Spleen (tissue), 7 donors: ENCODE data around the gene MAP7D2.

ENCODE experiments used
- POLR2AphosphoS5 ChIP-seq, 3 donors: sonication (generic); formaldehyde crosslinking; IDR thresholded peaks; one replicate each; pipeline ENCODE4 v1.5.1; 2017; ENCODE audit warnings: antibody characterized with exemption in 3 of 3
- TF ChIP-seq, protein P1 (sequence below), 11 experiments: fragments of 200-600 bp in 7 of 11; fragments of 450-650 bp in 4 of 11; sonication (generic) in 4 of 11; IDR thresholded peaks in 8 of 11; conservative IDR thresholded peaks in 3 of 11; 1 replicate in 7 of 11; 2 replicates in 4 of 11; pipeline versions ENCODE4 v1.4.0 to v1.8.0; 2016 to 2021; ENCODE audit warnings: antibody characterized with exemption in 11 of 11, inconsistent platforms in 4 of 11, mild to moderate bottlenecking in 1 of 11
- donor health status: DM: no; HTN: no; CAD: no; lungs with moderate emphysema.
- donor health status: DM: no; HTN: no; CAD: no.
- donor health status: DM: no; HTN: no; CAD: no.

DNA sequence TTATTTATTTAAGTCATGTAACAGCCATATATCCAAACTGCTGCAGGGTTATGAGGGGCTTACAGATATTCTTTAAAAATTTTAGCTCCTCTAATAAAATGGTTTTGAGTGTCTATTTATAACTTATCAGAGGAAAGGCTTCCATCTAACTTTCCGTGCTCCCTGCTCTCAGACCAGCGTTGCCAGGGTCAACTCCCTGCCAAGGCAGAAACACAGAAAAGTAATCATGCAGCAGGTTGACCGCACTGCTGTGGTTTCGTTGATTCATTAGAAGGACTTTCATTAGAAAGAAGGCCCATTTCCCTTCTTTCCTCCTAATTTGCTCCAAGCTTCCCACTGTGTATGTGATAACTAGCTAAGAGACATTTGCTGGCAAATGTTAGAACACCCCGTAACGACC is 159.8 kb downstream of the MAP7D2 start:
- TF ChIP-seq, protein P1, sequence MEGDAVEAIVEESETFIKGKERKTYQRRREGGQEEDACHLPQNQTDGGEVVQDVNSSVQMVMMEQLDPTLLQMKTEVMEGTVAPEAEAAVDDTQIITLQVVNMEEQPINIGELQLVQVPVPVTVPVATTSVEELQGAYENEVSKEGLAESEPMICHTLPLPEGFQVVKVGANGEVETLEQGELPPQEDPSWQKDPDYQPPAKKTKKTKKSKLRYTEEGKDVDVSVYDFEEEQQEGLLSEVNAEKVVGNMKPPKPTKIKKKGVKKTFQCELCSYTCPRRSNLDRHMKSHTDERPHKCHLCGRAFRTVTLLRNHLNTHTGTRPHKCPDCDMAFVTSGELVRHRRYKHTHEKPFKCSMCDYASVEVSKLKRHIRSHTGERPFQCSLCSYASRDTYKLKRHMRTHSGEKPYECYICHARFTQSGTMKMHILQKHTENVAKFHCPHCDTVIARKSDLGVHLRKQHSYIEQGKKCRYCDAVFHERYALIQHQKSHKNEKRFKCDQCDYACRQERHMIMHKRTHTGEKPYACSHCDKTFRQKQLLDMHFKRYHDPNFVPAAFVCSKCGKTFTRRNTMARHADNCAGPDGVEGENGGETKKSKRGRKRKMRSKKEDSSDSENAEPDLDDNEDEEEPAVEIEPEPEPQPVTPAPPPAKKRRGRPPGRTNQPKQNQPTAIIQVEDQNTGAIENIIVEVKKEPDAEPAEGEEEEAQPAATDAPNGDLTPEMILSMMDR (IDR thresholded peaks at IDR 0.05 in 8 of 11, conservative IDR thresholded peaks at IDR 0.05 in 3 of 11), result no peak
- no peak for TF ChIP-seq POLR2AphosphoS5 (IDR thresholded peaks at IDR 0.05)
